Stimulated activated CD4-positive, alpha-beta T cell treated with anti-CD3 and anti-CD28 coated beads, TNF-alpha, amount 100 ng/mL, for 4 hours (primary cell): ENCODE results near the gene PTPRF.

Experiments used
- DNase-seq, 3 experiments: peaks; one replicate each; pipeline ENCODE4 v3.0.0-alpha.2; 2020; ENCODE audit warnings: low read depth in 3 of 3

The PTPRF gene

GRCh38 chr1:43664369-43664768 is 133.7 kb downstream of the PTPRF start:
- DNase-seq, result no peak

GRCh38 chr1:43666608-43667007 is 135.9 kb downstream of the PTPRF start:
- DNase-seq, result no peak

GRCh38 chr1:43668956-43669355 is 138.3 kb downstream of the PTPRF start:
- no peak for DNase-seq

- no peak for DNase-seq
Observed at GRCh38 chr1:43669878-43670277, 139.2 kb downstream of the PTPRF start.

- no peak for DNase-seq
Observed at GRCh38 chr1:43671193-43671592, 140.5 kb downstream of the PTPRF start.

- DNase-seq, result no peak
Observed at GRCh38 chr1:43671626-43672330, 141.1 kb downstream of the PTPRF start.

- no peak for DNase-seq
Observed at GRCh38 chr1:43673261-43673660, 142.6 kb downstream of the PTPRF start.
